Hypothalamus (tissue), 51 donors: ENCODE data around the gene MAGI2.
"Not testable (repeated sequence)": the region's sequence is repeated elsewhere in the genome, so short reads cannot be mapped to it uniquely, and the experiment has no call there.

Source experiments
- DNase-seq, 51 donors: peaks; one replicate each; lab custom pipeline; 2025; lab: John Stamatoyannopoulos, UW

The MAGI2 gene

DNA sequence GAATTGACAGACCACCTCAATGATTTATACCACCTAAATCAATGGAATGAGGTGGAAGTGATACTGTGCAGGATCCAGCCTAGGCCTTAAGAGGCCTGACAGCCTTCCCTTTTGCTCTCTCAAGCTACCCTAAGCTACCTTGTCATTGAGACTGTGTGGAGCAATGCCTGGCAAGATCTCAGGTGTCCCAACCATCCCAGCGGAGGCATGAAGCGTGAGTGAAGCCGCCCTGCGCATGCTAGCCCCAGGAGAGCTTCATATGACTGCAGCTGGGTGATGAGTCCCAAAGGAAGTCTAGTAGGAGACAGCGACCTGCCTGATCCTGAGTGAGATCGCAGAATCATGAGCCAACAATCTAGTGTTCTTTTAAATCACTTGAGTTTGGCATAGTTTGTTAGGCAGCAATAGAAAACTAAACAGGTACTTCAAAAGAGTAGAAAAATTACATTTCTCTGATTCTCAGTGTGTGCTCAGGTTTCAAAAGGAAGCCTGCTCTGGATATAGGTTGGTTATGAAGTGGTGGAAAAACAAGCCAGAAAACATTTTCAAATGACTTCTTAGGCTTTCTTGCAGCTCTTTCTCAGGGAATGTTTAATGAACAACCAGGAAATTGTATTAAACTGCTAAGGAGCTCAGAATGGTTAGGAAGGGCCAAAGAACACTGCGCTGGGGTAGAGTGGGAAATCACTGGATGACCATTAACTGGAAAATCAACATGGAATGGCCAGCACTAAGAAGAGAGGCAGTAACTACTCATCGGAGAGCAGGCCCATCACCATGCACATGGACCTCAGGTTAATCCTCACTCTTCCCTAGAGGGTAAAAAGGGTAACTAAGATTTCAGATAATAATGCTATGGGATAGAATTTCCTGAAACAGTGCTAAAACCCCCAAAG is 1119.7 kb downstream of the MAGI2 start:
- DNase-seq = no peak

DNA sequence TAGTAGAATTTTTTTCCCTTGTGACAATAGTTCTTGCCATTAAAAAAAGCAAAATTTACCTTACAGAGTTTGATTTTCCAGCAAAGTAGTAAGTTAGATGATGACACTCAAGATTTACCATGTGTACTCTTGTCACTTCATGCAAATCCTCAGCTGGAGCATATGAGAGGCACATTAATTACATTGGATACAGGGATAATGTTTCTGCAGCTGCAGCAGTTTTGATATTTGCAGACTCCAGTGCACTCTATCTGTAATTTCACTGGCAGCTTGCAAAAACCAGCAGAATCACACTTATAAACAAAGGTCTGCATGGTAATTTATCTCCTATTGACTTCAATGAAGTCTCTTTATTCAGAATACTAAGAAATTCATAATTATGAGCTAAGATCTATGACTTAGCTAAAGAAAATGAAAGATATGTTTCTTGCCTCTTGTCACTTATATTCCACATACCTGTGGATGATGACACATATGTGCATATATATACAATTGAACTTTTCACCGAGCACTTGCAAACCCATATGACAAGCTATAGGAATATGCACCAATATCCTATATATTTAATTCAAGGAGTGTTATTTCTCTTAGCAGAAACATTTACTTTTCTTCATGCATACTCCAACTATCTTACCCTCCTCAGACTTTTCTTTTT is 1124.3 kb downstream of the MAGI2 start:
- DNase-seq = no peak

DNA sequence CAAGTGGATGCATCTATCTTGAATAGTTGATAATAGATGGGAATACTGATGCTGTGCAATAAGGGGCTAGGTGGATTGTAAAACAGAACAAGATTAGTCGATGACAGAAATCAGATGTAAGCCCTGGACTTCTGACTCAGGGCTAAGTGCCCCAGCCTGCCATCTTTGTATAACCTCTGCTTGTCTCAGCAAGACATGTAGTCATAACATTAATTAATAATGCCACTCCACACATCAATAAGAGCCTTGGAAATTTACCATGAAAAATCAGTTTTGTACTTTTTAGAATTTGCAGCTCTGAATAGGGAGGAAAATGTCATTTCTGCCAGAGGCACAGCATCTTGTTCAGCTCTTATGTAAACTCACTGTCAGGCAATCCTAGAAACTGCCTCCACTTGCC is 1125.7 kb downstream of the MAGI2 start:
- DNase-seq = no peak

DNA sequence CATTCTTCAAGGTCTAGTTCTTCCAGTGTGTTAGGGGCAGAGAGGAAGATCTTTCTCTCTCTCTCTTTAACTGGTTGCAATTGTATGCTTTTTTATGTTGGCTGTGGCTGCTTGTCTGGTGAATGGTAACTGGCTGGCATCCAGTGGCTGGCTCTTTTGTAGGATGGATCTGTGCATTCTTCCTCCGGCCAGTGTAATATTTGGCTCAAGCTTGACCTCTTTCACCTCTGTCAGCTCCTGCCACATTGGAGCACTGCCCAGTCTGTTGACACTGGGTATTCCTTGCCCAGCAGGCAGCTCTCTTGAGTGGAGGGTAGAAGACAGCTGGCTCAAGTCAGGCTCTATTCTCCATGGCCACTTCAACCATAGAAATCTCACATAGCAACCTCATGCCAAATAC is 1126.6 kb downstream of the MAGI2 start:
- peak in 33 of 51 donors; percentile 1 to 72 (median 19) for DNase-seq

DNA sequence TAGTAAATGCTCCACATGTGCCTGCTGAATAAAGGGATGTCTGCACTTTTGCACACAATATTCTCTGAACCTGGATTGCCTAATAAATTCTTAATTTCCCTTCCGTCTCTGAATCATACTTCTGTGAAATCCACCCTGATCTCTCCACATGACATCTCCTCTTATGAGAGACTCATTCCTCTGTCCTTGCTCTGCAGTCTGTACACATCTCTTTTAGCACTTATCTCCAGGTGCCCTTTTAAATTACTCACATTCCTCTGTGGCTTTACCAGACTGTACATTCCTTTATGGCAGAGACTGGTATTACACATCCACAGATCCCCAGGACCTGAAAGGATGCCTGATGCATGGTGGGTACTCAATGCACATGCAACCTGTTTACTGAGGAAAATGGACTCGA is 1127.3 kb downstream of the MAGI2 start:
- DNase-seq = no peak

DNA sequence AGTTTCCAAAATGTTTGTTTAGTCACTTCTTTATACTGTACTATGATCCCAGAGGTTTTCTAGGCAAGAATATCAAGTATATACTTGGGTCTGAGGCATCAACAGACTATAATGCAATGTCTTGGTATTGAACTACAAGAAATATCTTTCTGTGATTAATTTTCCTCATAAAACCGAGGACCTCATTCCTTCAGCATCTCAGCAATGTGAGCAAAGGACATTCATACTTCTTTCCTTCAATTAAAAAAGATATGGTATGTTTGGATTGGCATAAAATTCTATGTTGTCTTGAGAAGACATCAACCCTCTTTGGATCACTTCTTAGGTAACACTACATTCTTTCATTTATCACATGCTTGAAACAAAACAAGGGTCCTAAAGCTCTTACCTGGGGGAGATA is 1130.3 kb downstream of the MAGI2 start:
- no peak for DNase-seq

DNA sequence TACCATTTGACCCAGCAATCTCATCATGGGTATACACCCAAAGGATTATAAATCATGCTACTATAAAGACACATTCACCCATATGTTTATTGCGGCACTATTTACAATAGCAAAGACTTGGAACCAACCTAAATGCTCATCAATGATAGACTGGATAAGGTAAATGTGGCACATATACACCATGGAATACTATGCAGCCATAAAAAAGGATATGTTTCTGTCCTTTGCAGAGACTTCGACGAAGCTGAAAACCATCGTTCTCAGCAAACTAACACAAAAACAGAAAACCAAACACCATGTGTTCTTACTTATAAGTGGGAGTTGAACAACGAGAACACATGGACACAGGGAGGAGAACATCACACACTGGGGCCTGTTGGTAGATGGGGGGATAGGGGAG is 1131.2 kb downstream of the MAGI2 start:
- DNase-seq = not testable (repeated sequence)

DNA sequence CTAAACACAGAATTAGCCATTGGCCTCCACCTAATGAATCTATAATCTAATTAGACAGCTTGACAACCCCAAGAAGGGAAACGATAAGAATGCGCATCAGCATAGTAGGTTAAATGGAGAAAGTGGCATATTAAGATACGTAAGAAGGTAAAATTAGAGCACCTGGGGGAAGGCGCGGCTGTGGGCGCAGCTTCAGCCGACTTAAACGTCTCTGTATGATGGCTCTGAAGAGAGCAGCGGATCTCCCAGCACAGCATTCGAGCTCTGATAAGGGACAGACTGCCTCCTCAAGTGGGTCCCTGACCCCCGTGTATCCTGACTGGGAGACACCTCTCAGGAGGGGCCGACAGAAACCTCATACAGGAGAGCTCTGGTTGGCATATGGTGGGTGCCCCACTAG is 1136.1 kb downstream of the MAGI2 start:
- no peak for DNase-seq

DNA sequence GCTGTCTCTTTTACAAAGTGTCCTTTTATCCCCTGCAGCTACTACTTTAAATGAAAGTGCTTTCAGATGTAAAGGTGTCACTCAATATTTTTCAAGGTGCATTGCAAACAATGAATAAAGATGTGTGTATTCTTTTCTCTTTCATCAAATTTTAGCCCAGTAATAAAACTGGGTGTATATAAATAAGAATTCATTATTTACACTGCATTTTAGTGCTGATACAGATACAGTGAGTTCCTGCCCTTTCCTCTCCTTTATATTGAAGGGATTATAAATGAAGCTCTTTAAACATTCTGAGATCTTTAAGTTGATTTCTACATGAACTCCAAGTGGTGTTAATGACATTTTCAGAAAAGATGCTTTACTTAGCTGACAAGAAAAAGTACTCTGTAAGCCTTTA is 1137.4 kb downstream of the MAGI2 start:
- no peak for DNase-seq

DNA sequence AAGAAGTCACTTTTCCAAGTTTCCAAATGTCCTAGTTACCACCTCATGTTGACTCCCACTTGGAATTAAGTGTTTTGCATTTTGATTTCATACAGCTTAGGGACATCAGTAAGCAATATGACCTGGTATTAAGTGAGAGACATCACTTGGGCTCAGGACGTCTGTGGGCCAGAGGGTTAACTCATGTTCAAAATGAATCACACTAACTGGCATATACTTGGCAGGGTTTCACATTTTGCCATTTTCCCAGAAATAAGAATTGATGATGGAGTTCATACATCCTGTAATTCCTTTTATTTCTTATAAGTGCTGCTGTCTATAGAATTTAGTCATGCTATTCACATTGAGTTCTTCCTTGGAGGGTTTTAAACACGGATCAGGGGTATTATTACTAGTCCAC is 1138.3 kb downstream of the MAGI2 start:
- no peak for DNase-seq

DNA sequence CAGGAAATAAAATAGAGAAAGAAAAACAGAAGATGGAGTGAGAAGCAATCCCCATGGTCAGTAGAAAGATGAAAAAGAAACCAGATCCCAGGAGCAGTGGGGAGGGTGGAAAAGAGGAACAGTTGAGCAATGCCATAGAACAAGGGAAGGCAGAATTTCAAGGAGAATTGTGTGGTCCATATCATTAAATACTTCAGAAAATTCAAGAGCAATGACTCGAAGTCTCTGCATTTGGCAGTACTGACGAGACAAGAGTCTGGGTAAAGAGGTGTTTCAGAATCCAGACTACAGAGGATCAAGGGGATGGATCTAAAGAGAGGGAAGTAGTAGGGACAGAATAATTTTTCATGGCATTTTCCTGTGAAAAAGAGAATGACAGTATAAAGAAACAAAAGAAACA is 1142.3 kb downstream of the MAGI2 start:
- DNase-seq = no peak

DNA sequence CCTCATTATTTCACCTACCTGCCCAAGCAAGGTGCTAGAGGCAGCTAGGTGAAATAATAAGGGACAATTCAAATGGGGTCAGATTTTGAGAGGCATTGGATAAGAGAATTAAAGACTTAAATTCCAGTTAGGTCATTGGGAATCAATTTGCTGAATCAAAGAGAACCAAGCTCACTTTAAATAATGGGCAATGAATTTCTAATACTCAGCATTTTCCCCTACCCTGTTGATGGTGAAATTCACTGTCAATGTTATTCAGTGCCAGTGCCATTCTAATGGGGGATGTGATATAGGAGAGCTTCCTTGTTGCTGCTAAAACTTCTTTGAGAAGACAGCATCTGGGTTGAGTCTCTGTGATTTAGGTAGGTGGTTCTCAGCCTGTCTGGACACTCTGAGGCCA is 1145.6 kb downstream of the MAGI2 start:
- no peak for DNase-seq

DNA sequence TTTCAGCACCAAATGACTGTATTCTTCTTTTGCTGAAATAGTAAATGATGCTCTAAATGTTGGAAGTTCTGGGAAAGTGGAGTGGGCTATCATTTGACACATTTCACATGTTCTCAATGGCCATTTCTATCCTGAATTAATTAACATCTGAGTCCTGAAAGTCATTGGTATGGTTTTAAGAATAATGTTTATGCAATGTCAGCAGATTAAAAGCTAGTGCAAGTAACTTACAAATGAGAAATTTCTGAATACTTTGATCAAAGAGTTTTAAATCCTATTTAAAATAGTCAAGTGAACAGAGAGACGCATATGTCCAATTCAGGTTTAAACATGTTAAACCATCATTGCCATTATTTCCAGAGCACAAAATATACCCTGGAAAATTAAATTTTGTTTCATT is 1146.8 kb downstream of the MAGI2 start:
- DNase-seq = no peak

DNA sequence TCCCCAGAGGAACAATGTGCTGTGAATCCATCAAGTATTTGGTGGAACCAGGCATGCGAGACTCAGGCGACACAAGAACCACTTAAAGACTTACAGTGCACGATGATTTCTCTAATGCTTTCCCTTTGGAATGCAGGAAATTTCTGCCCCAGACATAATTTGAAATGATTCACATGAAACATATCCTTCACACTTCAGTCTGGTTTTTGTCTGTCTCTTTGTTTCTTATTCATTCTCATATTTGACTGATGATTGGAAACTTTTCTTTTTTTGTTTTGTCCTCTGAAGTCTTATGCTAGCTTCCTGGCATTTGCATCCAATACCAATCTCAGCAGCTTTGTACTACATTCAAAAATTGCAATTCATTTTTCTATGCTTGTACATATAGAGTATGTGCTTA is 1152.1 kb downstream of the MAGI2 start:
- no peak for DNase-seq

DNA sequence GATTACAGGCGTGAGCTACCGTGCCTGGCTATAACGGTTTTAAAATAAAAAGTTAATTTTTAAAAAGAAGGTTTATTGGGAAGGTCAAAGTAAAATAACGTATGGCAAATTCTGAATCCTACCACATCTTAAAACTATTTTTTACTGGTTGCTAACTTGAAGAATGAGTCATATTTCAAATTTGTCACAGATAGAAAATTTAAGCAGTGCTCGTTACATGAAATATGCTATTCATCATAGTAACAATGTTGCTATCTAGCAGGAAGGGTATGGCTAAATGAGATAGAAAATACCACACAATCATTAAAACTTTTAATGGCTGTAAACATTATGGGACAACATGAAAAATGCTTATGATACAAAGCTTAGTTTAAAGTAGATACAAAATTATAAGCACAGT is 1154.4 kb downstream of the MAGI2 start:
- DNase-seq = no peak

DNA sequence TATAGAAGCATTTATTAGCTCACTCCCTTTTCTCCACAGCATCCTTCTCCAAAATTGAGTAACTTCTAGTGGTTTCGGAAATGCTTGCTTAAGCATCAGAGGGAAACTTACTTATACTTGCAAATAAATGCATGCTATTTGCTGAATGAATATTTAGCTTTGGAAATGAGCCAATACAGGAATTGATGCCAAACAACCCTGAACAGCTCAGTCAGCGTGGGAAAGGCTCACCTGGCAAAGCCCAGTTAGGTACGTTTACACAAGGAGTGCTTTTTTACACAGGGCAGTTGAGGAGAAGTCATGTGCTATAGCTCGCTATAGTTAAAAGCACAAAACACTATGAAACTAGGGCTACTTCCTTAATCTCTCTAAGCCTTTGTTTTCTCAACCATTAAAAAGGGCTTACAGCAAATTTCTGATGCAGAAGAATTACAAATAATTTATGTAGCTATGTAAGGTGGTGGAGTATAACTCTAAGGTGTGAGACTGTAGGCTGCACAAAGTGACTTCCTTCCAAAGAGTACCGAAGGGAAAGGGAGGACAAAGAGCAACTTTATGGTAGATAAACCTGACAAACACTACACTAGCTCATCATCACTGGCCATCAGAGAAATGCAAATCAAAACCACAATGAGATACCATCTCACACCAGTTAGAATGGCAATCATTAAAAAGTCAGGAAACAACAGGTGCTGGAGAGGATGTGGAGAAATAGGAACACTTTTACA is 1156.7 kb downstream of the MAGI2 start:
- DNase-seq = no peak

DNA sequence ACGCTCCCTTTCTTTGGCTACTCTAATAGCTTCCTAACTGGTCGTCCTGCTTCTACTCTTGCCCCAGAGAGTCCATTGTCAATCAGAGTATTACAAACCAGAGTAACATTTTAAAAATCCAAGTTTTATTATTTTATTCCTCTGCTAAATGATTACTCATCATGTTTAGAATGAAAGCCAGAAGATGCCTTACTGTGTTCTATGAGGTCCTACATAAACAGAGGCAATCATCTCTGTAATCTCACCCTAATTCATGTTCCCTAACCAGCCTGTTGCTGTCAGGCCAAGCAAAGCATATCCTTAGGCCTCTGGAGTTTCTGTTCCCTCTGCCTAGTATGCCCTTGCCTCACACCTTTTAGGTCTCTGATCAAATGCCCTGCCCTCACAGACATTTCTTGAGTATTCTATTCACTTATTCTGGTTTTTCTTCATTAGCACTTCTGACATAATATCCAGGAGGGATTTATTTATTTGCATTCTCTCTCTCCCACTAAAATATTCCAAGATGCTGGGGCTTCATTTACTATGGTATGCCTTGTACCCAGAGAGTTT is 1157.3 kb downstream of the MAGI2 start:
- no peak for DNase-seq

DNA sequence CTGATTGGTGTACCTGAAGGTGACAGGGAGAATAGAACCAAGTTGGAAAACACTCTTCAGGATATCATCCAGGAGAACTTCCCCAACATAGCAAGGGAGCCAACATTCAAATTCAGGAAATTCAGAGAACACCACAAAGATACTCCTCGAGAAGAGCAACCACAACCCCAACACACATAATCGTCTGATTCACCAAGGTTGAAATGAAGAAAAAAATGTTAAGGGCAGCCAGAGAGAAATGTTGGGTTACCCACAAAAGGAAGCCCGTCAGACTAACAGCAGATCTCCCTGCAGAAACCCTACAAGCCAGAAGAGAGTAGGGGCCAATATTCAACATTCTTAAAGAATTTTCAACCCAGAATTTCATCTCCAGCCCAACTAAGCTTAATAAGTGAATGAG is 1164.0 kb downstream of the MAGI2 start:
- not testable (repeated sequence) for DNase-seq

DNA sequence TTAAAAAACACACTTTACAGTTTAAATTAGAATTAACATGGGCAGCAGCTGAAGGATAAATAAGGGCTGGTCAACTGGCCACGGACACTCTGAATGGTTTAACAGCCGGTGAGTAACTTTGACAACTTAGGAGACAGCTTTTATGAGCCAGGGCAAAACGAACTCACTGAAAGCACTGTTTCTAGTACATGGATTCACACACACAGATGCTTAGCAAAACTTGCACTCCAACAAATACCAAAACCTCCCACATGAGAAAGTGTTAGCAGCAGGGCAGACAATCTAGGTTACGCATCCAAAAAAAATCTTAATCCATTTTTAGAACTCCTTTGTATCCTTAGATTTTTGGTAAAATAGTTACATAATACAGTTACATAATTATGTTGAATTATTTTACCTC is 1168.5 kb downstream of the MAGI2 start:
- DNase-seq = peak in 1 of 51 donors; percentile 16

DNA sequence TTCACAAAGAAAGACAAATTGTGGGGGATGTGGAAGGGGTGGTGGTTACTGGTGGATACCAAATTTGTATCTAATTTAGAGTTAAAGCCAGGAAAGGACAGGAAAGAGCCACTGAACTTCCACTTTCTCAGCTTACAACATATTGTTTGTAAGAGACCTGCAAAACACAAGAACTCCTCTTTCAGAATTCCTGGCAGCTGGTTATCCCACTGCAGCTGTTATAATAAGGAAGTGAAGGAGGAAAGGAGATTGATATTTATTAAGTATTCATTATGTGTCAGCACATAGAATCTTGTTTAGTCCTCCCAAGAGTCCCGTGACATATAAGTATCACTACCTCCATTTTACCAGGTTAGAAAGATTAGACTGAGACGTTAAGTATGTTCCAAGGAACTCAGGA is 1173.2 kb downstream of the MAGI2 start:
- no peak for DNase-seq

DNA sequence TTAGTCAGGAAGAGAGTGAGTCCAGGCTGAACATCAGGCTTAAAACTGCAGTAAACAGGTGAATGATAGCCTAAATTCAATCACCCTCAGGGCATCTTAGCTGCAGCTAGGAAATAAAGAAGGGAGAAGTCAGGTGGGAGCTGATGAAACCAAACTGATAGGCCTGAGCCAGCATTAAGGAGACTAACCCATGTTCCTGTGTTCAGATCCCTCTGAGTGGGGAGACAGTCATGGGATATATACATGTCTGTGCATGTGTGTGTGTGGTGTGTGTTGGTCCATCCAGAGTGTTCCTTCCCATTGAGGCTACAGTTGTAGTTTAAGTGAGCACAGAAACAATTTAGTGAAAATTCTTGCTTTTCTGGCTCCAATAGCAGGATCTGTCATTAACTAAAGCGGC is 1174.0 kb downstream of the MAGI2 start:
- no peak for DNase-seq
